Frontal cortex (tissue), 4 donors: Measurements from ENCODE around the gene FRAS1. TPM values are rescaled to one million over a fixed set of nuclear protein-coding genes. Genes with fewer than 3 reads are reported as not detected.
"Not testable (repeated sequence)": the region's sequence is repeated elsewhere in the genome, so short reads cannot be mapped to it uniquely, and the experiment has no call there.

ENCODE experiments used
- DNase-seq, 2 donors: peaks; one replicate each; pipeline ENCODE4 v3.0.0; 2012; ENCODE audit warnings: low spot score in 2 of 2
- FAIRE-seq: peaks from 2 replicates; lab custom pipeline; 2012; peaks lifted over from hg19 to GRCh38; lab: Jason Lieb, UNC
- total RNA-seq: library from RNA; depleted of rRNA; stranded (reverse); fragments of >200 nt; gene quantifications from one replicate; pipeline ENCODE4 v1.2.3, GENCODE V29; 2014
- donor health status: control.
- donor health status: control.
- donor health status: control.

The FRAS1 gene
- total RNA-seq, 1 donor from 2014 or later: 13.0 TPM

- no peak for FAIRE-seq
- no peak for DNase-seq
Measured at GRCh38 chr4:78152795-78153194, 95.7 kb downstream of the FRAS1 start.

GRCh38 chr4:78154972-78155590 is 98.0 kb downstream of the FRAS1 start:
- FAIRE-seq (no peak), DNase-seq (no peak)

GRCh38 chr4:78155616-78156105 is 98.5 kb downstream of the FRAS1 start:
- no peak for DNase-seq
- FAIRE-seq: no peak

DNA sequence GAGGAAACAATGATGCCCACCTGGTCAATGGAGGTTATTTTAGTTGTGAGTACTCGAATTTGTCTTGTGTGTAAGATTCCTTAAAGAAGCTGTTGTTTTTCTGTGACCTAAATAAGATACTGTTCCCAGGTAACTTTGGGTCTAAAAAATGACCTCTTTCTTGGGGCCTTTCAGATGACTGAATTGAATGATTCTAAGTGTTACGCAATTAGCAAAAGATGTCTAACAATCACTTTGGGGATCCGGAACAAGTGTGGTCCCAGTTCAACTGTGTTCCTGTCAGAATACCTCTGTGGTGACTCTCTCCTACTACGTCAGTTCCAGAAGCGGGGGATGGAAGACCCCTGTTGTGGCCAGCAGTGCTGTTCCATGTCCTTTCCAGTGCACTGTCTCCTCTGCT is 99.4 kb downstream of the FRAS1 start:
- FAIRE-seq: no peak
- no peak for DNase-seq

DNA sequence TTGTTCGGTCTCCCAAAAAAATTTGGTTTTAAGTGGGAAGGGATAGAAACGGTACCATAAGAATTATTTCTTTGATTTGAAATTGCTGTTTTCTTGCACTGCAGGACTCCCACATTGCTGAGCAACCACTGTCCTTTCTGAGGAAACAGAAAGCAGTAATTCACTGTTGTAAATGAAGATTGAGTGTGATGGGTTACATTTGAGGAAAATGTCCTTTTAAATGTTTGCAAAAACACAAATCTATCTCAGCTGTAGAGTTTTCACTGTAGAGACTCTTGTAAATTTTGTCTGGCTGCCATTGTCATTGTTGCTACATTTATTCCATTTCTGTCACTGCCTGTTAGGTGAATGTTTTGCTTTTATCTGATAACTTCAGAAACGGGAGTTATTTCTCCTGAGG is 105.2 kb downstream of the FRAS1 start:
- no peak for FAIRE-seq
- DNase-seq: no peak

GRCh38 chr4:78162821-78163220 is 105.7 kb downstream of the FRAS1 start:
- DNase-seq (no peak), FAIRE-seq (no peak)

- FAIRE-seq (no peak), DNase-seq (no peak)
Measured at GRCh38 chr4:78165758-78166157, 108.6 kb downstream of the FRAS1 start.

DNA sequence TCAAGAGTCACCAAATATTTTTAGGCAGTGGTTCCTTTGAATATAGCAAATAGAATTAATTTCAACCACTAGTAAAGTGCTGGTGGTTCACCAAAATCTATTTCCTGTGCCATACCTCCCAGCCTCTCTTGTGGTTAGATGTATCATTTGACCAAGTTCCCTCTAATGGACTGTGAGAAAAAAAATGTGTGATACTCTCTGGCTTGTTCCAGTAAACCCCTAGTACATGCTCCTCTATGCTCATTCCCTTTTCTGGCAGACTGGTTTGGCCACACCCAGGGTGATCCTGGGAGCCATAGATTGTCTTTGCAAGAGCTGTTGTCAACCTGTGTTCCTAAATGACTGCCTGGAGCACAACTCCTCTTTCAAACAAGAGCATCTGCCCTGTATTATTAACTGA is 109.5 kb downstream of the FRAS1 start:
- FAIRE-seq (no peak), DNase-seq (no peak)

DNA sequence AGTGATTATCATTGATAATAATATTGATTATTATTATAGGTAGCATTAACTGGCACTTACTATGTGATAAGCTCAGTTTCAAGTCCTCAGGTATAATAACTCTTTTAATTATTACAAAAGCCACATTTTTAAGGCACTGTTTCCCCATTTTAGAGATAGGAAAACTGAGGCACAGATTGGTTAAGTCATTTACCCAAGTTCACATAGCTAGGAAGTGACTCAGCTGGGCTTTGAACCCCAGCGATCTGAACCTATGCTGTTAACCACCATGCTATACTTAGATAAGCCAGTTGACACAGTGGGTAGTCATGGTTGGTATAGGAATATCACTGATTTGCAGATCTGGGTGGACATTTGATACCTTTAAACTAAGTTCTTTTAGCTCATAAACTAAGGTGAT is 110.4 kb downstream of the FRAS1 start:
- FAIRE-seq: no peak
- no peak for DNase-seq

- no peak for DNase-seq
- FAIRE-seq: no peak
Measured at GRCh38 chr4:78168029-78168428, 110.9 kb downstream of the FRAS1 start.

- DNase-seq (no peak), FAIRE-seq (no peak)
Measured at GRCh38 chr4:78169728-78170127, 112.6 kb downstream of the FRAS1 start.

- DNase-seq (no peak), FAIRE-seq (no peak)
Measured at GRCh38 chr4:78171482-78171881, 114.4 kb downstream of the FRAS1 start.

DNA sequence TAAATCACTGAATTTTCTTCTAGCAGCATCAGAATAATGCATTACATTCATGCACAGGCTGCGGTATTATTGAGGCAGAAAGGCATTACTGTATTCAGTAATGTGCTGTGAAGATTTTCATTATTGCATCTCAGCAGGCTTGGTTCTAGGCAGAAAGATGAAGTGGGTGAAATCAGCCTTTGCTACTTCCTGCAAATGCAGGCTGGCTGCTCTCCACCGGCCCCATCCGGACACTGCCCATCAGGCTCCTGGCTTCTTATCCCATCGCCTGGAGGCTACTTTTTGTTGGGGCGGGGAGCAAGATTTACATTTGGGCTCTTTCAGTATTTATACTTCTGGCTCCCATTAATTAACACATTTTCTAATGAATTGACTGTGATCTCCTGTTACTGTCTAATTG is 117.8 kb downstream of the FRAS1 start:
- DNase-seq: no peak
- no peak for FAIRE-seq

DNA sequence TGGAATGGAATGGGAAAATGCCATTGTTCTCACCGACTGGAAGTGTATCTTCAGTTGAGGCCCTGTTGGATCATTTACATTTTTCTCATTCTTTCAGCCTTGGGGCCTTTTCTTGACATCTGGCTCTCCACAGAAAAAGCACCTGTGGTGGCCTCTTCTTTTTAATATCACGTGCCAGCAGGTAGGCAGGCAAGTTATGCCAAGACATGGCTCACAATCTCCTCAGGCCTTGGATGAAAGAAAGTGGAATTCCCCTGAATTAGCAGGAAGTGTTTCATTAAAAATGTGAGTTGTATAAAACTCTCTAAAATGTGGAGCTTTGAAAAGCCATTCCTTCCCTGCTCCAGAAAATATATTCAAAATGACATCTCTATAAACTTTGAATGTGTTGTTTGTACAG is 122.1 kb downstream of the FRAS1 start:
- DNase-seq (no peak), FAIRE-seq (no peak)

GRCh38 chr4:78181681-78182234 is 124.6 kb downstream of the FRAS1 start:
- DNase-seq, FAIRE-seq: not testable (repeated sequence)

DNA sequence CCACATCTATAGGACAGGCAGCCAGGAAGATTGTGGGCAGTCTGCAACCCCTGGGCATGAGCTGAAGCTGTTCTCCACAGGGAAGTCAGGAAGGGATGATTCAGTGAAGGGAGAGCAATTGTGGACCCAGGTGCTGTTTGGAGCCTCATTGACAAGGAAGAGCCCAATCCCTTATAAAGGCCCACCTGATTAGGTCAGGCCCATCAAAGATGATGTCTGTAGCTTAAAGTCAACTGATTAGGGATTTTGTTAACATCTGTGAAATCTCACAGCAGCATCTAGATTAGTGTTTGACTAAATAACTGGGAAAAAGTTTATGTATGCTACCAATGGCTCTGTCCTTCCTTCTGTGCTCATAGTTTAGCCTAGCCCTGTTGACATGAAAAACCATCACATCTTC is 127.5 kb downstream of the FRAS1 start:
- FAIRE-seq (no peak), DNase-seq (no peak)

DNA sequence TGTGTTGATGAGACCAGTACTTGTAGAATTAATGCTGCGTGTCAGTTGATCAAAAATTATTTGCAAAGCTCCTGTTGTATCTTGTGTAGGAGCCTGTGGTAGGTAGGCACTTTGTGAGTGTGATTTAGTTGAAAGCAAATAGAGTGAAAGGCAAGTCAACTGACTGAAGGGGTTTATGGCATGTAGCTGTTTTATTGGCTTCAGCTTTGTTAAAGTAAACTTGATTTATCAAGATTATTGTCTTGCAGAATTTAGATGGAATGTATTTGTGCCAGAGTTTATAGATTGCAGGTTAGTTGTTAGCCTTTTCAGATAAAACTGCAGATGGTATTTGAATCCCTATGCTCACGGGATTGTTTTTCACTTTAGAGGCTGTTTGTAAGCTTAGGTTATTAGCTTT is 128.0 kb downstream of the FRAS1 start:
- DNase-seq (no peak), FAIRE-seq (no peak)

DNA sequence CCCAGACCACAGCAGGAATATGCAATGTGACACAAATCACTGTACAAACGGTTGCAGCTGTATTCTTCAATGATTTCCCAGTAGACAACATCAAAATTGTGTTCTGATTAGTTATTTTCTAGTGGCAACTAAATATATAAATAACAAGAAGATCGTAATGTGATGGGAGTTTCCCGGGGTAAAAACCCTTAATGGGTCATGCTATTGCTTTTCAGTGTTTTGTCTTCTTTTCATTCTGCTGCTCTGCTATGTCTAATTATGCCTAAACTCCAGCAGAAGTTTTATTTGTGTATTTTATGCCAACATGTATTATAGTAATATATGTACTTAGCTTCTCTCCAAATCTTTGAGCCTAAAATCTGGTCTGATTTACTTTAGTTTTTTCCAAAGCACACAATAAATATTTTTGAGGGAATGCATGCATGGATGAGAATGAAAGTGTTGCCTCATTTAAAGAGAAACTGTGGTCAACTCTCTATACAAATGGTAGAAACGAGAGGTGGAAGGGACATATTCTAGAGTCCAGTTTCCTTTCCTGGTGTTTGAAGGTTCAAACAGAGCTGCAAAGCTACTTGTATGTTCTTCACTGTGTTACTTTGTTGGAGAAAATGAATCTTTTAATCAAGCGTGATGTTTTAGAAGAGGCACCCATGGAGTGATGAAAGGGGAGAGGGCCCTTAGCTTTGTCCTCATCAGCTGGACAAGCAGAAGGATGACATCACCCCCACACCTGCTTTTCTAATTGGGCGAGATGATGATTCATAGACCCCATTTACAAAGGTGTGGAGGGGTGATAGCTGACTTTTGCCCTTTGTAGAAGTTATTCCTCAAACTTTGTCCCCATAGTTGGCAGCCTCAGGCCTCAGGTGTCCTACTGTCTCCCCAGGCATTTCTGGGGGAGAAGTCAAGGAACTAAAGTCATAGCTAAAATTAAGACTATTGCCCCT is 129.7 kb downstream of the FRAS1 start:
- DNase-seq: no peak
- FAIRE-seq: no peak

DNA sequence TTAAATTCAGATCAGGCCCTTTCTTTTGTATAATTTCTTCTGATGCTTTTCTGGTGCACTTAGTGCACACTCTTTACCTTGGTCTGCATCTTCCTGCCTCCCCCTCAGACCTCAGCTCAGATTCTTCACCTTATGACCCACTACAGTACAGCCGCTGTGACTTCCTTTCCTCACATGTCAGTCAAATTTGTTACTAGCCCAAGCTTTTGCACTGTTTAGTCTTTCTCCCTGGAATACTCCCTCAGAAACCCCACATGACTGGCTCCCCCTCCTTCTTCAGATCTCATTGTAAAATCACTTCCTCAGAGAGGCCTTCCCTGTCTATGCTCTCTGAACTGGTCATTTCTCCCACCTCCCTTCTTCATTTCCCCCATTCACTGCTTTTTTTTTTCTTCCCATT is 132.9 kb downstream of the FRAS1 start:
- no peak for FAIRE-seq
- DNase-seq: no peak

DNA sequence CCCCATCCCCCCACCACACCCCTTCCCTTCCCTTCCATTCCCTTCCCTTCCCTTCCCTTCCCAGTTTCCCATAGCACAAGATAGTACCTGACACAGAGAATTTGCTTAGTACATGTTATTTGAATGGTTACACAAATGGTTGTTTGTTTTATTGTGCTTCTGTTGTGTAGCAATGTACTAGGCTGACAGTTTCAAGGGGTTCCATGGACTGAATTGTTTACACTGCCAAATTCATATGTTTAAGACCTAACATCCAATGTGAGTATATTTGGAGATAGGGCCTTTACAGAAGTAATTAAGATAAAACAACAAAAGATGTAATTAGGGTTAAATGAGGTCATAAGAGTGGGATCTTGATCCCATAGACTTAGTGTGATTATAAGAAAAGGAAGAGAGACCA is 133.5 kb downstream of the FRAS1 start:
- DNase-seq (no peak), FAIRE-seq (no peak)

GRCh38 chr4:78197947-78198346 is 140.8 kb downstream of the FRAS1 start:
- DNase-seq: no peak
- FAIRE-seq: no peak
